Osteocyte (in vitro differentiated cells): ENCODE data around the gene HYOU1. TPM values are rescaled to one million over a fixed set of nuclear protein-coding genes. Genes with fewer than 3 reads are reported as not detected.
"Not testable (repeated sequence)": the region's sequence is repeated elsewhere in the genome, so short reads cannot be mapped to it uniquely, and the experiment has no call there.

Source experiments
- DNase-seq: peaks from one replicate; pipeline ENCODE4 v3.0.0; 2021; ENCODE audit warnings: mixed read lengths; ENCODE audit not compliant: unreplicated experiment; ENCODE audit errors: extremely low spot score
- H3K27ac Mint-ChIP-seq: one replicate; pipeline ENCODE4 v1.8.0; 2021; ENCODE audit warnings: mild to moderate bottlenecking, mixed read lengths; ENCODE audit not compliant: unreplicated experiment
- H3K27me3 Mint-ChIP-seq: one replicate; pipeline ENCODE4 v1.8.0; 2021; ENCODE audit warnings: mixed read lengths; ENCODE audit not compliant: unreplicated experiment
- H3K36me3 Mint-ChIP-seq: one replicate; pipeline ENCODE4 v1.8.0; 2021; ENCODE audit warnings: mixed read lengths; ENCODE audit not compliant: unreplicated experiment
- H3K4me1 Mint-ChIP-seq: one replicate; pipeline ENCODE4 v1.8.0; 2021; ENCODE audit warnings: mixed read lengths; ENCODE audit not compliant: unreplicated experiment
- H3K4me3 Mint-ChIP-seq: one replicate; pipeline ENCODE4 v1.8.0; 2021; ENCODE audit warnings: mild to moderate bottlenecking, moderate library complexity, mixed read lengths; ENCODE audit not compliant: unreplicated experiment
- H3K9me3 Mint-ChIP-seq: one replicate; pipeline ENCODE4 v1.8.0; 2021; ENCODE audit warnings: mixed read lengths; ENCODE audit not compliant: unreplicated experiment
- total RNA-seq: library from RNA; stranded (reverse); gene quantifications from 2 replicates; pipeline ENCODE4 v1.2.1, GENCODE V29; 2021
- TF ChIP-seq, protein P1 (sequence below): fragments of 200-600 bp; sonication (generic); IDR thresholded peaks from 2 replicates; pipeline ENCODE4 v1.5.0; 2021; ENCODE audit warnings: antibody characterized with exemption, mild to moderate bottlenecking, moderate library complexity

Gene HYOU1
- total RNA-seq, 1 donor from 2014 or later, result 168 TPM

DNA sequence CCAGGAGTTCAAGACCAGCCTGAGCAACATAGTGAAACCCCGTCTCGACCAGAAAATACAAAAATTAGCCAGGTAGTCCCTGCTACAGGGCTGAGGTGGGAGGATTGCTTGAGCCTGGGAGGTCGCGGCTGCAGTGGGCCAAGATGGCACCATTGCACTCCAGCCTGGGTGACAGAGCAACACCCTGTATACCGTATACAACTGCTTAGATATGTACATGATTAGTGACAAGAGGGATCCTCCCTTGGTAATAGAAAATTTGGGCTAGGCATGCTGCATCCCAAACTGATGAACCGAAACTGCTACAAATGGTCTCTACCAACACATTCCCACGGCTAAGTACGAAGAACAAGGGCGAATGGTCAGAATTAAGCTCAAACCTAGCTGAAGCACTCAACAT lies 14.1 kb downstream of the HYOU1 start:
- Mint-ChIP-seq H3K9me3 (no peaks in the 10 kb centered on the region), H3K27me3 (no peaks in the 10 kb centered on the region), H3K4me1 (no peaks in the 10 kb centered on the region), H3K4me3 (no peak overlapping the region), H3K36me3 (peaks cover 19% of the 10 kb centered on the region), H3K27ac (no peak overlapping the region)
- no peak for DNase-seq
- TF ChIP-seq, protein P1, sequence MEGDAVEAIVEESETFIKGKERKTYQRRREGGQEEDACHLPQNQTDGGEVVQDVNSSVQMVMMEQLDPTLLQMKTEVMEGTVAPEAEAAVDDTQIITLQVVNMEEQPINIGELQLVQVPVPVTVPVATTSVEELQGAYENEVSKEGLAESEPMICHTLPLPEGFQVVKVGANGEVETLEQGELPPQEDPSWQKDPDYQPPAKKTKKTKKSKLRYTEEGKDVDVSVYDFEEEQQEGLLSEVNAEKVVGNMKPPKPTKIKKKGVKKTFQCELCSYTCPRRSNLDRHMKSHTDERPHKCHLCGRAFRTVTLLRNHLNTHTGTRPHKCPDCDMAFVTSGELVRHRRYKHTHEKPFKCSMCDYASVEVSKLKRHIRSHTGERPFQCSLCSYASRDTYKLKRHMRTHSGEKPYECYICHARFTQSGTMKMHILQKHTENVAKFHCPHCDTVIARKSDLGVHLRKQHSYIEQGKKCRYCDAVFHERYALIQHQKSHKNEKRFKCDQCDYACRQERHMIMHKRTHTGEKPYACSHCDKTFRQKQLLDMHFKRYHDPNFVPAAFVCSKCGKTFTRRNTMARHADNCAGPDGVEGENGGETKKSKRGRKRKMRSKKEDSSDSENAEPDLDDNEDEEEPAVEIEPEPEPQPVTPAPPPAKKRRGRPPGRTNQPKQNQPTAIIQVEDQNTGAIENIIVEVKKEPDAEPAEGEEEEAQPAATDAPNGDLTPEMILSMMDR, result no peak

DNA sequence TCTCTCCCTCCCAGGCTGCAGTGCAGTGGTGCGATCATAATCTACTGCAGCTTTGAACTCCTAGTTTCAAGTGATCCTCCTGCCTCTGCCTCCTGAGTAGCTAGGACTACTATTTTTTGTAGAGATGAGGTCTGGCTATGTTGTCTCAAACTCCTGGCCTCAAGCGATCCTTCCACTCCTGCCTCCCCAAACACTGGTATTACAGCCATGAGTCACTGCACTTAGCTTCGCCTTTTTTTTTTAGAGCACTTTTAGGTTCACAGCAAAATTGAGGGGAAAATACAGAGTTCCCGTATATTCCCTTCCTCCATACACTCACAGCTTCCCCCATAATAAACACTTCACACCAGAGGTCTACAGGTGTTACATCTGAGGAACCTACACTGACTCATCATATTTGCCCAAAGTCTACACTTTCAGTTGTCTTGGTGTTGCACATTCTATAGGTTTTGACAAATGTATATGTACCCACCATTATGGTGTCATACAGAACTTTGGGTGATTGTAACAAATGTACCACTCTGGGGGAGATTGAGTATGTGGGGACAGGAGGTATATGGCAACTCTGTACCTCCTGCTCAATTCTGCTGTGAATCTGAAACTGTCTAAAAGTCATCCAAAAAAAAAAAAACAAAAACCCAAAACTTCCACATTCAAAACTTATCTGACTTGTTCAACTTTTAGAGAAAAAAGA lies 15.0 kb downstream of the HYOU1 start:
- no peaks in the 10 kb centered on the region for H3K9me3 Mint-ChIP-seq
- no peaks in the 10 kb centered on the region for H3K4me1 Mint-ChIP-seq

GRCh38 chr11:119039471-119039870 lies 17.5 kb downstream of the HYOU1 start:
- not testable (repeated sequence) for H3K9me3 Mint-ChIP-seq, H3K36me3 Mint-ChIP-seq, H3K4me1 Mint-ChIP-seq, H3K27me3 Mint-ChIP-seq, DNase-seq, H3K27ac Mint-ChIP-seq, H3K4me3 Mint-ChIP-seq

More for the DNA sequence above, 15.0 kb downstream of the HYOU1 start:
- Mint-ChIP-seq H3K27ac (no peak overlapping the region), H3K36me3 (peaks cover 11% of the 10 kb centered on the region), H3K27me3 (no peaks in the 10 kb centered on the region), H3K4me3 (no peak overlapping the region)
- TF ChIP-seq, protein P1, result no peak
- no peak for DNase-seq

DNA sequence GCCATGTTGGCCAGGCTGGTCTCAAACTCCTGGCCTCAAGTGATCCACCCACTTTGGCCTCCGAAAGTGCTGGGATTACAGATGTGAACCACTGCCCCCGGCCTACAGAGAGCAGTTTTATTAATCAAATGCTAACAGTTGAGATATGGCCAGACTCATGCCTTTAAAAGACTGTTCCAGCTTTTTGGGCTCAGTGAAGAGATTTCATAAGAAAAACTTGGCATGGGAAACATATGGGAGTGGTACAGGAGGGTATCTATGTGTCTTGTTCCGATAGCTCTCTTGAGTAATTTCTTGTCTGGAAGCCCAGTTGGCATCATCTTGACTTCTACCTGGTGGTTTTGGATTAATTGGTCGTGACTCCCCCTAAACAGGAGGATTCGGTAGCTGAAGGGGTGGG lies 18.1 kb downstream of the HYOU1 start:
- Mint-ChIP-seq H3K27ac (no peak overlapping the region), H3K27me3 (no peaks in the 10 kb centered on the region), H3K36me3 (no peaks in the 10 kb centered on the region), H3K4me3 (no peak overlapping the region), H3K9me3 (no peaks in the 10 kb centered on the region), H3K4me1 (no peaks in the 10 kb centered on the region)
- TF ChIP-seq, protein P1, result no peak
- no peak for DNase-seq

GRCh38 chr11:119034813-119035212 lies 22.2 kb downstream of the HYOU1 start:
- Mint-ChIP-seq H3K9me3 (no peaks in the 10 kb centered on the region), H3K27me3 (no peaks in the 10 kb centered on the region), H3K27ac (no peak overlapping the region), H3K4me3 (no peak overlapping the region), H3K36me3 (no peaks in the 10 kb centered on the region), H3K4me1 (peaks cover 3% of the 10 kb centered on the region)
- no peak for DNase-seq
- TF ChIP-seq, protein P1, result no peak

DNA sequence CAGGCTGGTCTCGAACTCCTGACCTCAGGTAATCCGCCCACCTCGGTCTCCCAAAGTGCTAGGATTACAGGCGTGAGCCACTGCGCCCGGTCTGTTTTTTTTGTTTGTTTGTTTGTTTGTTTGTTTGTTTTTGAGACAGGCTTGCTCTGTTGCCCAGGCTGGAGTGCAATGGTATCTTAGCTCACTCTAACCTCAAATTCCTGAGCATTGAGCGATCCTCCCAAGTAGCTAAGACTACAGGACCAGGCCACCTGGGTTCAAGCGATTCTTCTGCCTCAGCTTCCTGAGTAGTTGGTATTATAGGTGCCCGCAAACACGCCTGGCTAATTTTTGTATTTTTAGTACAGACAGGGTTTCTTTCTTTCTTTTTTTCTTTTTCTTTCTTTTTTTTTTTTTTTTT lies 23.6 kb downstream of the HYOU1 start:
- not testable (repeated sequence) for H3K9me3 Mint-ChIP-seq, H3K4me3 Mint-ChIP-seq, DNase-seq, H3K36me3 Mint-ChIP-seq, H3K27me3 Mint-ChIP-seq, H3K27ac Mint-ChIP-seq
- H3K4me1 Mint-ChIP-seq, result peaks cover 14% of the 10 kb centered on the region
